BJ (cell line): ENCODE measurements around the gene IGFL1. TPM values are rescaled to one million over a fixed set of nuclear protein-coding genes. Genes with fewer than 3 reads are reported as not detected.

Experiments used
- CTCF ChIA-PET: fragments of 350-600 bp; formaldehyde crosslinking; extraction: SDS; loops from one replicate; lab custom pipeline; 2021; ENCODE audit warnings: antibody characterized with exemption, inconsistent platforms; lab: Yijun Ruan, JAX
- POLR2A ChIA-PET: fragments of 300-600 bp; sonication (Branson Sonifier 250); formaldehyde crosslinking; extraction: SDS; loops from one replicate; lab custom pipeline; 2021; ENCODE audit warnings: antibody characterized with exemption; lab: Charles Lee
- DNase-seq: peaks from one replicate; pipeline ENCODE4 v3.0.0-alpha.2; 2011; ENCODE audit warnings: low read depth
- H3K27me3 ChIP-seq: 2 replicates; pipeline ENCODE4 v1.6.0; 2011; ENCODE audit warnings: low read length; ENCODE audit not compliant: control insufficient read depth, insufficient read depth
- H3K36me3 ChIP-seq: 2 replicates; pipeline ENCODE4 v1.5.1; 2011; ENCODE audit warnings: low read length; ENCODE audit not compliant: control insufficient read depth, insufficient read depth
- H3K4me3 ChIP-seq: 2 replicates; pipeline ENCODE4 v1.5.1; 2011; ENCODE audit warnings: low read depth, mild to moderate bottlenecking, control low read depth, low read length
- polyA plus RNA-seq: library from polyadenylated mRNA; depleted of rRNA; stranded (reverse); fragments of >200 nt; gene quantifications from 2 replicates; pipeline ENCODE4 v1.2.3, GENCODE V29; 2011
- TF ChIP-seq, protein P1 (sequence below): IDR thresholded peaks from 2 replicates; pipeline ENCODE4 v1.5.1; 2011; ENCODE audit warnings: low read depth, mild to moderate bottlenecking, control low read depth, inconsistent platforms, low read length, moderate library complexity; ENCODE audit not compliant: insufficient read depth

The IGFL1 gene
- polyA plus RNA-seq, 1 experiment = not detected

DNA sequence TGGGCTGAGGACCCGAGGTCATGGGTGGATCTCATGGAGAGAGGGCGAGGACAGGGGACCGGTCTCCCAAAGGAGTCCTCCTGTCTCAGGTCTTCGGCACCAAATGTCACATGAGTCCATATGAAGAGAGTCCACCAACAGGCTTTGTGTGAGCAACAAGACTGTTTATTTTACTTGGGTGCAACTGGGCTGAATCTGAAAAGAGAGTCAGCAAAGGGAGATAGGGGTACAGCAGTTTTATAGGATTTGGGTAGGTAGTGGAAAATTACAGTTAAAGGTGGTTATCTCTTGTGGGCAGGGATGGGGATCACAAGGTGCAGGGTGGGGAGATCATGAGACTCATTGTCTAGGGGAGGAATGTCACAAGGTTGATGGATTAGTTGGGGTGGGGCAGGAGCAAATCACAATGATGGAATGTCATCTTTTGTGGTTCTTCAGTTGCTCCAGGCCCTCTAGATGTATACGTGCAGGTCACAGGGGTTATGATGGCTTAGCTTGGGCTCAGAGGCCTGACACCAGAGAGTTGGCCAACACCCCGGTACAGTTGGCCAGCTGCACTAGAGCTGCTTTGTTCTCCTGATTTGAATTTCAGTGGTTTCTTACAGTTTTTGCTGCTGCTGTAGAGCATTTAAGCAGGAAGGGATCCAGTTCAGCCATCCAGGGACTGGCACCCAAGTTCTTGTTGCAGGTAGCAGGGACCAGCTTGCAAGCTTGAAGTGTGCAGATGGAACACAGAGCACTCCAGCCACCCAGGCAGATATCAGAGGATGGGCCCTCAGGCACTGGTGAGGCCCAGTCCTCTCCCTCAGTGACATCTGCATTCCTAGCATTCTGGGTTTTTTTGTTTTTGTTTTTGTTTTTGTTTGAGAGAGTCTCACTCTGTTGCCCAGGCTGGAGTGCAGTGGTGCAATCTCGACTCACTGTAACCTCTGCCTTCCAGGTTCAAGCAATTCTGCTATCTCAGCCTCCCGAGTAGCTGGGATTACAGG lies 26.4 kb upstream of the IGFL1 start:
- Histone ChIP-seq H3K27me3 (peaks cover 20% of the 10 kb centered on the region), H3K36me3 (no peaks in the 10 kb centered on the region), H3K4me3 (no peak overlapping the region)
- ChIA-PET POLR2A (no interaction called here), CTCF (interaction anchor here (1.0 to 3.7 kb wide), 2 partner anchors 14 to 119 kb away, joined by 4 to 15 read pairs; no protein-coding TSS in a partner anchor)
- DNase-seq = no peak
- TF ChIP-seq, protein P1, sequence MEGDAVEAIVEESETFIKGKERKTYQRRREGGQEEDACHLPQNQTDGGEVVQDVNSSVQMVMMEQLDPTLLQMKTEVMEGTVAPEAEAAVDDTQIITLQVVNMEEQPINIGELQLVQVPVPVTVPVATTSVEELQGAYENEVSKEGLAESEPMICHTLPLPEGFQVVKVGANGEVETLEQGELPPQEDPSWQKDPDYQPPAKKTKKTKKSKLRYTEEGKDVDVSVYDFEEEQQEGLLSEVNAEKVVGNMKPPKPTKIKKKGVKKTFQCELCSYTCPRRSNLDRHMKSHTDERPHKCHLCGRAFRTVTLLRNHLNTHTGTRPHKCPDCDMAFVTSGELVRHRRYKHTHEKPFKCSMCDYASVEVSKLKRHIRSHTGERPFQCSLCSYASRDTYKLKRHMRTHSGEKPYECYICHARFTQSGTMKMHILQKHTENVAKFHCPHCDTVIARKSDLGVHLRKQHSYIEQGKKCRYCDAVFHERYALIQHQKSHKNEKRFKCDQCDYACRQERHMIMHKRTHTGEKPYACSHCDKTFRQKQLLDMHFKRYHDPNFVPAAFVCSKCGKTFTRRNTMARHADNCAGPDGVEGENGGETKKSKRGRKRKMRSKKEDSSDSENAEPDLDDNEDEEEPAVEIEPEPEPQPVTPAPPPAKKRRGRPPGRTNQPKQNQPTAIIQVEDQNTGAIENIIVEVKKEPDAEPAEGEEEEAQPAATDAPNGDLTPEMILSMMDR = no peak

DNA sequence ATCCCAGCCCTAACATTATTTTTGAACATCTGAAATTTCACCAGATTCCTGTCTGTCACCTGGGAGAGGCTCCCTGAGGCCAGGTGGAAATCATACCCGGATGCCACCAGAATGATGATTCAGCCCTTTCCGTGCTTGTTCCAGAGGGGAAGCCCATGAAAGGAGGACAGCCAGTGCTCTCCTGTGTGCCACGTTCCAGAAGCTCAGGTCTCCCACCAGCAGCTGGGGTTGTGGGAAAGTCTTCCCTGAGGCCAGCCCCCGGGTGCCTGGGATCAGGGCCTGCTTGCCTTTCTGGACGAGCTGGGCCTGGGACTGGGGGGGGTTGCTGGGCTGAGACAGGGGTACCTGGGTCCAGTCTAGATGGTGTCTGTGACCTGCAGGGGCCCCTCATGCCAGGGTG lies 25.5 kb upstream of the IGFL1 start:
- no peak for DNase-seq
- TF ChIP-seq, protein P1 = no peak
- POLR2A ChIA-PET = no interaction called here
- Histone ChIP-seq H3K4me3 (no peak overlapping the region), H3K27me3 (peaks cover 18% of the 10 kb centered on the region), H3K36me3 (no peaks in the 10 kb centered on the region)
- CTCF ChIA-PET = interaction anchor here (1.0 to 3.7 kb wide), 2 partner anchors 15 to 120 kb away, joined by 4 to 15 read pairs; no protein-coding TSS in a partner anchor

DNA sequence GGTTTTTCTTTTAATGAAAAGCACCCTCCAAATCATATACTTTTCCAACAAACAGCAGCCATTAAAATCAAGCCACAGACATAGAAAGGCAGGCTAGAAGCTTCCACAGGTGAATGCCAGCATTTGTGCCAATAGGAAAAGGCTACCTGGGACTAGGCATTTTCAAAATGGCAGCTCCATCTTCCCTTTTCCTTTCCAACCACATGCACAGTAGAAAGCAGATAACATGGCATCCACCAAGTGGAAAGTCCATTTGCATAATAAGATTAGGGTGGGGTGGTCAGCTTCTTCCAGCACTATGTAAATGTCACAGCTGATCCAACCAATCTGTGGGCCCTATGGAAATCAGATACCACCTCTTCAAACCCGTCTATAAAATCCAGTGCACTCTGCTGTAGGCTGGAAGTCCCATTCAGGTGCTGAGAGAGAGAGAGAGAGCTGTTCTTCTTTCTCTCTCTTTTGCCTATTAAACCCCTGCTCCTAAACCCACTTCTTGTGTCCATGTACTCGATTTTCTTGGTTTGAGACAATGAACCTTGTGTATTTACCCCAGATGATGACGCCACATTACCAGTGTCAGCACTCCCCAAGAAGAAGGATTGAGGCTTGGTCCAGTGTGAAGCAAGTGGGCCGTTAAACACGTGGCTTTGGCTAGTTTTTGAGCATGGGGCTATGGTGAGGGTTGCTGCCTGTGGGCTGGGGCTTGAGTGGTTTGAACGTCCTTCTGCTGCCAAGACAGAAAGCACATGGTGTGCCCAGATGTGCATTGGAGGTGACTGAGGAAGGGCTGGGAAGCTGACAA lies 24.2 kb upstream of the IGFL1 start:
- Histone ChIP-seq H3K36me3 (no peaks in the 10 kb centered on the region), H3K4me3 (no peak overlapping the region), H3K27me3 (peaks cover 17% of the 10 kb centered on the region)
- ChIA-PET CTCF (interaction anchor here (3.7 kb wide), 1 partner anchor 16 kb away, joined by 15 read pairs; no protein-coding TSS in a partner anchor), POLR2A (no interaction called here)
- TF ChIP-seq, protein P1 = no peak
- DNase-seq = no peak

DNA sequence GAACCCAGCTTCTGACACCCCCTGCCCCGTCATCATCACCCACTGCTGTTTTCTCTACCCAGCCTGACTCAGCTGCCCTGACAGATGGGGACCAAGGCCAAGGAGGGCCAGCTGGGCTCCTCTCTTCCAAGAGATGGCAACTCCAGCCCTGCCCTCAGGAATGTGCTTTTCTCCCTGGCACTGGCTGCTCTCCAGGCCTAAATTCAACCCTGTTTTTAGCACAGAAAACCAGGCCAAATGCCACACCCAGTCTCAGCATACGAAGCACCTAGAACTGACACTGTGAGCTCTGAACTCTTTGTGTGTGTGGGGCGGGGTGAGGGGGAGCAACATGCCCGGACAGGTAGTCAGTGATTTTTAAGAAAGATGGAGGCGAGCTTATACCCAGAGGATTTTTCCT lies 23.4 kb upstream of the IGFL1 start:
- TF ChIP-seq, protein P1 = no peak
- ChIA-PET CTCF (interaction anchor here (3.7 kb wide), 1 partner anchor 17 kb away, joined by 15 read pairs; no protein-coding TSS in a partner anchor), POLR2A (no interaction called here)
- peaks cover 14% of the 10 kb centered on the region for H3K27me3 ChIP-seq
- no peak overlapping the region for H3K4me3 ChIP-seq
- H3K36me3 ChIP-seq = no peaks in the 10 kb centered on the region
- no peak for DNase-seq
